CD14-positive monocyte (primary cell): ENCODE results near the gene CATSPERE. TPM values are rescaled to one million over a fixed set of nuclear protein-coding genes. Genes with fewer than 3 reads are reported as not detected.

Experiments
- DNase-seq, 3 donors: peaks; one replicate each; pipeline ENCODE4 v3.0.0-alpha.2; 2011 to 2022
- H2AFZ ChIP-seq: 2 replicates; pipeline ENCODE4 v1.6.0; 2012; ENCODE audit warnings: mild to moderate bottlenecking, low read depth, low read length, inconsistent platforms; ENCODE audit not compliant: insufficient read depth, poor library complexity, severe bottlenecking
- H3K27ac ChIP-seq, 2 donors: 1 replicate in 1 of 2; 2 replicates in 1 of 2; pipeline ENCODE4 v1.5.1; 2012 to 2013; ENCODE audit warnings: low read length in 2 of 2, control low read depth in 1 of 2, inconsistent platforms in 1 of 2, low read depth in 1 of 2, mild to moderate bottlenecking in 1 of 2
- H3K27me3 ChIP-seq, 2 donors: one replicate each; pipeline versions ENCODE4 v1.6.0 to v1.6.1; 2011 to 2013; ENCODE audit warnings: low read length in 2 of 2; ENCODE audit not compliant: control insufficient read depth in 2 of 2, insufficient read depth in 2 of 2
- H3K36me3 ChIP-seq, 2 donors: replicated peaks in 1 of 2; 1 replicate in 1 of 2; 2 replicates in 1 of 2; pipeline versions ENCODE4 v1.5.1 to v1.6.1; 2012 to 2013; ENCODE audit warnings: low read length in 2 of 2, control low read depth in 1 of 2, inconsistent platforms in 1 of 2, mild to moderate bottlenecking in 1 of 2; ENCODE audit not compliant: insufficient read depth in 2 of 2, control insufficient read depth in 1 of 2
- H3K4me1 ChIP-seq, 2 donors: 1 replicate in 1 of 2; 2 replicates in 1 of 2; pipeline versions ENCODE4 v1.5.1 to v1.6.1; 2012 to 2013; ENCODE audit warnings: low read length in 2 of 2, control low read depth in 1 of 2, inconsistent platforms in 1 of 2, mild to moderate bottlenecking in 1 of 2, moderate library complexity in 1 of 2; ENCODE audit not compliant: insufficient read depth in 2 of 2, control insufficient read depth in 1 of 2
- H3K4me2 ChIP-seq: replicated peaks from 2 replicates; pipeline ENCODE3; 2012; ENCODE audit warnings: low read length, moderate library complexity, mild to moderate bottlenecking; ENCODE audit not compliant: poor library complexity, severe bottlenecking; ENCODE audit errors: extremely low read depth
- H3K4me3 ChIP-seq, 3 experiments: fragments of 200-600 bp in 1 of 3; sonication (generic) in 1 of 3; replicated peaks in 1 of 3; 1 replicate in 2 of 3; 2 replicates in 1 of 3; pipeline ENCODE4 v1.5.1; 2011 to 2013; ENCODE audit warnings: low read length in 3 of 3, mild to moderate bottlenecking in 3 of 3, control low read depth in 2 of 3, low read depth in 2 of 3, inconsistent platforms in 1 of 3, moderate library complexity in 1 of 3
- H3K79me2 ChIP-seq: 2 replicates; pipeline ENCODE4 v1.6.0; 2012; ENCODE audit warnings: mild to moderate bottlenecking, control low read depth, inconsistent platforms, low read length, moderate library complexity; ENCODE audit not compliant: insufficient read depth
- H3K9ac ChIP-seq: 2 replicates; pipeline ENCODE4 v1.6.0; 2017; ENCODE audit warnings: low read length, mild to moderate bottlenecking; ENCODE audit not compliant: insufficient read depth, poor library complexity, severe bottlenecking
- H3K9me3 ChIP-seq, 2 donors: replicated peaks in 1 of 2; 1 replicate in 1 of 2; 2 replicates in 1 of 2; pipeline versions ENCODE4 v1.5.1 to v1.6.1; 2012 to 2013; ENCODE audit warnings: low read length in 2 of 2, control low read depth in 1 of 2; ENCODE audit not compliant: control insufficient read depth in 1 of 2, insufficient read depth in 1 of 2
- H4K20me1 ChIP-seq: 2 replicates; pipeline ENCODE4 v1.6.0; 2012; ENCODE audit warnings: mild to moderate bottlenecking, low read length, control low read depth, moderate library complexity; ENCODE audit not compliant: insufficient read depth
- H3K27ac Mint-ChIP-seq, 7 donors: one replicate each; pipeline ENCODE4 v1.8.0; 2020; ENCODE audit warnings: mild to moderate bottlenecking in 7 of 7, mixed read lengths in 7 of 7, moderate library complexity in 6 of 7, inconsistent platforms in 2 of 7
- H3K27me3 Mint-ChIP-seq, 3 donors: one replicate each; pipeline ENCODE4 v1.8.0; 2021 to 2022; ENCODE audit warnings: low read depth in 3 of 3, mild to moderate bottlenecking in 3 of 3, mixed read lengths in 3 of 3, moderate library complexity in 3 of 3, inconsistent platforms in 1 of 3
- H3K36me3 Mint-ChIP-seq, 2 donors: one replicate each; pipeline ENCODE4 v1.8.0; 2020; ENCODE audit warnings: mixed read lengths in 2 of 2, inconsistent platforms in 1 of 2, mild to moderate bottlenecking in 1 of 2
- H3K4me1 Mint-ChIP-seq: one replicate; pipeline ENCODE4 v1.8.0; 2020; ENCODE audit warnings: mild to moderate bottlenecking, mixed read lengths
- H3K4me3 Mint-ChIP-seq, 2 donors: one replicate each; pipeline ENCODE4 v1.8.0; 2020; ENCODE audit warnings: mild to moderate bottlenecking in 2 of 2, mixed read lengths in 2 of 2, moderate library complexity in 1 of 2
- H3K9me3 Mint-ChIP-seq, 7 donors: one replicate each; pipeline ENCODE4 v1.8.0; 2020 to 2022; ENCODE audit warnings: mixed read lengths in 7 of 7, mild to moderate bottlenecking in 6 of 7, moderate library complexity in 6 of 7, inconsistent platforms in 2 of 7
- WGBS: methylation state at CpG from one replicate; pipeline ENCODE4 v1.1.5; 2013; ENCODE audit warnings: missing lambda C conversion rate; ENCODE audit not compliant: insufficient coverage; 5-methylcytosine and 5-hydroxymethylcytosine counted together
- intact Hi-C, 2 donors: fragments of 100-400 bp; cut with micrococcal nuclease; formaldehyde crosslinking; loops; one replicate each; pipeline versions ENCODE4 v1.15.0 to v1.15.1; 2023
- polyA plus RNA-seq, 3 donors: library from polyadenylated mRNA; depleted of rRNA in 1 of 3; unstranded in 2 of 3; stranded (reverse) in 1 of 3; fragments of 300-500 nt in 2 of 3; fragments of >200 nt in 1 of 3; fragmentation: Illumina TruSeq in 2 of 3; gene quantifications; 1 replicate in 2 of 3; 2 replicates in 1 of 3; pipeline ENCODE4 v1.2.3, GENCODE V29; 2012 to 2021
- TF ChIP-seq, protein P1 (sequence below): fragments of 200-600 bp; IDR thresholded peaks from one replicate; pipeline ENCODE4 v1.8.0; 2022; ENCODE audit warnings: antibody characterized with exemption, mild to moderate bottlenecking

CATSPERE gene
- polyA plus RNA-seq, 3 donors: 0.63 TPM; not detected in 2

DNA sequence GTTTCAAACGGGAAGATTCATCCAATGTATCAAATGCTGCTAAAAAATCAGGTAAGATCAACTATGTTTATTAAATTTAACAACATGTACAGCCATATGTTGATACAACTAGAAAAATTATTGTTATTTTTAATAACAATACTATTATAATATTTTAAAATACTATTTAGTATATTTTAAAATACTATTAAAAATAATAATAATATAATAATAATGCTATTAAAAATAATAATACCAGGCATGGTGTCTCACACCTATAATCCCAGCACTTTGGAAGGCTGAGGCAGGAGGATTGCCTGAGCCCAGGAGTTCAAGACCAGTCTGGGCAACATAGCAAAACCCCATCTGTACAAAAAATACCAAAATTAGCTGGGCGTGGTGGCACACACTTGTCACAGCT lies 54.6 kb downstream of the CATSPERE start:
- Histone ChIP-seq H3K36me3 (no peaks in the 10 kb centered on the region), H3K9me3 (peaks cover 0 to 9% of the 10 kb centered on the region in 2 donors), H4K20me1 (no peaks in the 10 kb centered on the region), H3K79me2 (no peaks in the 10 kb centered on the region), H3K27ac (no peak overlapping the region), H3K27me3 (no peaks in the 10 kb centered on the region), H3K4me3 (no peak overlapping the region), H3K4me1 (no peaks in the 10 kb centered on the region), H2AFZ (no peak overlapping the region), H3K9ac (no peak overlapping the region), H3K4me2 (no peak overlapping the region)
- Mint-ChIP-seq H3K9me3 (peaks cover 7 to 30% (median 17%) of the 10 kb centered on the region in 7 donors), H3K36me3 (peaks cover 7 to 13% of the 10 kb centered on the region in 2 donors), H3K4me3 (no peak overlapping the region), H3K27ac (no peak overlapping the region), H3K27me3 (peaks cover 0 to 2% (median 0%) of the 10 kb centered on the region in 3 donors), H3K4me1 (no peaks in the 10 kb centered on the region)
- TF ChIP-seq, protein P1, sequence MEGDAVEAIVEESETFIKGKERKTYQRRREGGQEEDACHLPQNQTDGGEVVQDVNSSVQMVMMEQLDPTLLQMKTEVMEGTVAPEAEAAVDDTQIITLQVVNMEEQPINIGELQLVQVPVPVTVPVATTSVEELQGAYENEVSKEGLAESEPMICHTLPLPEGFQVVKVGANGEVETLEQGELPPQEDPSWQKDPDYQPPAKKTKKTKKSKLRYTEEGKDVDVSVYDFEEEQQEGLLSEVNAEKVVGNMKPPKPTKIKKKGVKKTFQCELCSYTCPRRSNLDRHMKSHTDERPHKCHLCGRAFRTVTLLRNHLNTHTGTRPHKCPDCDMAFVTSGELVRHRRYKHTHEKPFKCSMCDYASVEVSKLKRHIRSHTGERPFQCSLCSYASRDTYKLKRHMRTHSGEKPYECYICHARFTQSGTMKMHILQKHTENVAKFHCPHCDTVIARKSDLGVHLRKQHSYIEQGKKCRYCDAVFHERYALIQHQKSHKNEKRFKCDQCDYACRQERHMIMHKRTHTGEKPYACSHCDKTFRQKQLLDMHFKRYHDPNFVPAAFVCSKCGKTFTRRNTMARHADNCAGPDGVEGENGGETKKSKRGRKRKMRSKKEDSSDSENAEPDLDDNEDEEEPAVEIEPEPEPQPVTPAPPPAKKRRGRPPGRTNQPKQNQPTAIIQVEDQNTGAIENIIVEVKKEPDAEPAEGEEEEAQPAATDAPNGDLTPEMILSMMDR: no peak
- intact Hi-C loops: no loop called here
- DNase-seq: no peak
- WGBS: no CpG with 5 or more reads among the region's 2 CpGs

DNA sequence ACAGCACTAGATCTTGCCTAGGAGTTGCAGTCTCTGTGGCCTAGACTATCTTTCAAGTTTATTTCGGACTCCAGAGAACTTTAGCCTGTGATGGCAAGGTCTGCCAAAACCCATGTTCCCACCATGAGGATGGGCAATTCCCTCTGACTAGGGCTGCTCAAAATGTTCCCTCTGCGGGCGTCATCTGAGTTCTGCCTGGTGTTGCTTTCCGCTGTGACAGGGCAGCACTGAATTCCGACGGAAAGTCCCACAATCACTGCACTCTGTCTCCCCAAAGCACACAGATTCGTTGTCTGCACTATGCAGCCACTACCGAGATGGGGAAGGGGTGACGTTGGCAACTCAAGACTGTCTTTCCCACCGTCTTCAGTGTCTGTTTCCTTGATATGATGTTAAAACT lies 75.2 kb downstream of the CATSPERE start:
- no peak overlapping the region for H3K4me3 Mint-ChIP-seq
- Histone ChIP-seq H3K9ac (no peak overlapping the region), H3K9me3 (peaks cover 0 to 5% of the 10 kb centered on the region in 2 donors), H3K79me2 (no peaks in the 10 kb centered on the region), H4K20me1 (no peaks in the 10 kb centered on the region), H3K4me2 (no peak overlapping the region), H3K36me3 (no peaks in the 10 kb centered on the region), H3K4me1 (no peaks in the 10 kb centered on the region), H3K27me3 (no peaks in the 10 kb centered on the region), H3K27ac (no peak overlapping the region), H2AFZ (no peak overlapping the region), H3K4me3 (no peak overlapping the region)
- no peaks in the 10 kb centered on the region for H3K36me3 Mint-ChIP-seq
- H3K9me3 Mint-ChIP-seq: peaks cover 6 to 18% (median 11%) of the 10 kb centered on the region in 7 donors
- DNase-seq: no peak
- H3K27me3 Mint-ChIP-seq: peaks cover 0 to 3% (median 0%) of the 10 kb centered on the region in 3 donors
- no peaks in the 10 kb centered on the region for H3K4me1 Mint-ChIP-seq
- 68% methylated on average over 8 of the region's 10 CpGs for WGBS
- intact Hi-C loops: no loop called here
- TF ChIP-seq, protein P1: no peak
- no peak overlapping the region for H3K27ac Mint-ChIP-seq
